Muscle layer of colon (tissue), 2 donors: ENCODE measurements around the gene DOCK3.

ENCODE experiments used
- H3K27ac ChIP-seq: one replicate; pipeline ENCODE4 v1.7.0; 2013; ENCODE audit warnings: low read depth, mild to moderate bottlenecking, low read length, moderate library complexity
- H3K27me3 ChIP-seq, 2 donors: one replicate each; pipeline ENCODE4 v1.7.0; 2013; ENCODE audit warnings: low read length in 2 of 2, mild to moderate bottlenecking in 2 of 2; ENCODE audit not compliant: insufficient read depth in 2 of 2, control insufficient read depth in 1 of 2
- H3K36me3 ChIP-seq: one replicate; pipeline ENCODE4 v1.7.0; 2013; ENCODE audit warnings: mild to moderate bottlenecking, low read length; ENCODE audit not compliant: insufficient read depth
- H3K4me1 ChIP-seq: one replicate; pipeline ENCODE4 v1.7.0; 2013; ENCODE audit warnings: mild to moderate bottlenecking, low read length; ENCODE audit not compliant: insufficient read depth
- H3K4me3 ChIP-seq, 2 donors: one replicate each; pipeline ENCODE4 v1.7.0; 2013; ENCODE audit warnings: low read length in 2 of 2, low read depth in 1 of 2, mild to moderate bottlenecking in 1 of 2, moderate library complexity in 1 of 2
- H3K9ac ChIP-seq: one replicate; pipeline ENCODE4 v1.7.0; 2013; ENCODE audit warnings: low read length
- H3K9me3 ChIP-seq: one replicate; pipeline ENCODE4 v1.7.0; 2013; ENCODE audit warnings: mild to moderate bottlenecking, low read length
- donor health status: abdominal sarcoma.
- donor health status: Adenocarcinoma of cecum.

Gene DOCK3

DNA sequence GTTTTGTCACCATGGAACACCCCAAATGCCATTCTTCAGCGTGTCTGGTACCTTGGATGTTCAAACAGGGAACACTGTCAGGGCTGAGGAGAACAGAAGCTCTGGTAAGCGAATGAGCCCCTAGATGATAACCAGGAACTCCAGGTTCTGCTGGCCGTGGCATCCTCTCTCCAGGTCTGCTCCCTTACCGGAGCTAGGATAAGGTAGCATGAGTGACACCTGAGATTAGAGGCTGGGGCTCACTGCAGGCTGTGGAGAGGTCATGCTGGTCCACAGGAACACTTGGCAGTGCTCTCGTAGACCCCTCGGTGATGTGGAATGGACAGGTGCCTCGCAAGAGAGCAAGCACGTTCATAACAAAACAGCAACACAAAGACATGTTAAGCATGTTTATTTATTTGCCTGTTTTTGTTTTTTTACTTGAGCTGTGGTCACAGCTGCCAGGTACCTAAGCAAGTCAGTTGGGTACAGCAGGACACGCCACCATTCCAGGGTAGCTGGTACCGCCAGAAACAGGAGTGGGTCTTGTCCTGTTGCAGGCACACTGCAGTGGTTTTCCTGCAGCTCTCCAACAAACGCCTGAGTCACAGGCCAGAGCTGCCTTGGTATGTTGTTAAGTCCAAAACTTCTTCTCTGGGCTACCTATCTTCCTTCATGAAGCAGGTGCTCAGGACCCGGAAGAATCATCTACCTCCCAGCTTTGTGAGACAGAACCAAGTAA lies 720.9 kb downstream of the DOCK3 start:
- H3K4me3 ChIP-seq, result no peak overlapping the region
- H3K4me1 ChIP-seq, result peaks cover 32% of the 10 kb centered on the region
- no peak overlapping the region for H3K27ac ChIP-seq
- H3K27me3 ChIP-seq, result no peaks in the 10 kb centered on the region
- H3K36me3 ChIP-seq, result peaks cover 59% of the 10 kb centered on the region
- no peak overlapping the region for H3K9ac ChIP-seq
- no peaks in the 10 kb centered on the region for H3K9me3 ChIP-seq

DNA sequence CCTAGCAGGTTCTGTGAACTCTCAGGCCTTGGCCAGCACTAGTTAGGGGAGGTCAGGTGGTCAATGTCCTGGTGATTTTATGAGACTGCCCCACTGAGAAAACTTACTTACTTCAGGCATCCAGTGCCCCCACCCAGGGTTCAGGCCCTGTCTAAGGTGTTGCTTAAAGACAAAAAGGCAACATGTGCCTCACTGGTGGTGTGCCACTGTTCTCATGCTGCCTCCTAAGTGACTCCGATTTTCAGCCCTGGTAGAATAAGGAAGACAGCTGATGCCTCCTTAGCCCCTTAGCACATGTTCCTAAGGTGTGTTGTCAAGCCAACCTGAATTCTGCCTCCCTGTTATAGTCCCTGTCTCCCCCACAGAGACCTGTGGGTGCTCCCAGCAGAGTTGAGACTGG lies 721.7 kb downstream of the DOCK3 start:
- Histone ChIP-seq H3K9me3 (no peaks in the 10 kb centered on the region), H3K4me3 (no peak overlapping the region), H3K9ac (no peak overlapping the region), H3K36me3 (peaks cover 59% of the 10 kb centered on the region), H3K4me1 (peaks cover 30% of the 10 kb centered on the region), H3K27ac (no peak overlapping the region), H3K27me3 (no peaks in the 10 kb centered on the region)

DNA sequence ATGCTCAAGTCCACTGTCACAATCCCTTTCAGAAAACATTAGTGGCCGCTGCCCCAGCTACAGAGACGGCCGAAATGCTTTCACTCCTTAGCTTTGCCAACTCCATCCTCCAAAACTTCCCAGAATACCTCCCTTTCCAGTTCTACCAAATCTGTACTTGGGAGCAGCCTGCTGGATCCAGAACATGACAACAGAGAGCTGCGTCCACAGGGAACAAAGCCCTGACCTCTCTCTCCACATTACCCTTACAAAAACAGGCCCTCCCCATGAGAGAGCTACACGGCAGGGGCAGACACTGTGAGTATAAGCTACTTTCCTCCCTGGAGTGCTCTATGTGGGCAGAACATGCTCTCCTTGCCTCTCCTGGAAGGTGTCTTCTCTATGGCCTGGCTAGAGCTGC lies 722.7 kb downstream of the DOCK3 start:
- Histone ChIP-seq H3K4me3 (no peak overlapping the region), H3K4me1 (peaks cover 27% of the 10 kb centered on the region), H3K27me3 (no peaks in the 10 kb centered on the region), H3K9me3 (no peaks in the 10 kb centered on the region), H3K36me3 (peaks cover 59% of the 10 kb centered on the region), H3K27ac (no peak overlapping the region), H3K9ac (no peak overlapping the region)

DNA sequence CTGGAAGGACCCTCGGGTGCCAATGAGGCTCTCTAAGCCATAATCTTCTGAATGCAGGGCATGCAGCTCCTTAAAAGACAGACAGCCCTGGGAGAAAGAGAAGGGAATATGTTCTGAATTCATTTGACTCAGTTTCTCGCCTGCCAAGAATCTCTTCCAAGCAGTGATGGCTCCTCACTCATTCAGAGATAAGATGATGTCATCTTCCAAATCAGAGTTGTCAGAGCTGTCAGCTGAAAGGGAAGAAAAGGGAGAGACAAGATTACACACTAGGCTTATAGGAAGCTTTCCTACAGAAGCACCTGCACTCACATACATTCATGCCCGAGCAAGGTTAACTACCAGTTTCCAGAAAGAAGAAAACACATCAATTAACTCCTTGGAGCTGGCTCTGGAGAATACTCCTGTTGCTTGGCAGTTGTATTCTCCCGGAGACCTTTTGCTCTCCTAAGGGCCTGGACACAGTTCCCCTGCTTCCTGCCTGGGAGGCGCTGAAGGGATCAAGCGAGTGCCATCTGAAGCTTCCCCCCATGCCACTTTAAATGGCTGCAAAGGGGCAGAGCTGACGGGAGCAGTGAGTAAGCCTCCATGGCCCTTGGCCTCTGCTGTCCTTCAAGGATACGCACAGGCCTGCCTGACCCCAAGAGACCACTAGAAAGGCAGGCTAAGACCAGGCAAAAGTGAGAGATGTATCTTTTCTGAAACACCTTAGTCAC lies 724.0 kb downstream of the DOCK3 start:
- peaks cover 55% of the 10 kb centered on the region for H3K36me3 ChIP-seq
- no peaks in the 10 kb centered on the region for H3K9me3 ChIP-seq
- H3K9ac ChIP-seq, result no peak overlapping the region
- no peaks in the 10 kb centered on the region for H3K27me3 ChIP-seq
- peaks cover 13% of the 10 kb centered on the region for H3K4me1 ChIP-seq
- no peak overlapping the region for H3K27ac ChIP-seq
- no peak overlapping the region for H3K4me3 ChIP-seq

DNA sequence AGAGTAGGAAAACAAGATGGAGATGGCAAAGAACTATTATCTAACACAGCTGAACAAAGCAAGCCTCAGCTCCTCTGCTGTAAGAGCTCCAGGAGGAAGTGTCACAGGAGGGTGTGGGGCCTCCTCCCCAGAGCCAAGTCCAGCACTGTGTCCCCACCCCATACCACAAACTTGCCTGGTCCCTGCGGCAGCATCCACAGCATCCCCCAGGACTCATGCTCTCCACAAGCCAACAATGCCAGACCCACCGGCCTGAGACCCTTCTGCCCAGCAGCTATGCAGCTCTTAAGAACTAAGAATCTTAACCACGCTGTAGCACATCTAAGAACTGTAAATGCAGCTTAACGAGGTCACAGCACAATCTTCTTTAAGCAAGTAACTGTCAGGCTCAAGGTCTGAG lies 725.4 kb downstream of the DOCK3 start:
- Histone ChIP-seq H3K9me3 (no peaks in the 10 kb centered on the region), H3K27me3 (no peaks in the 10 kb centered on the region), H3K4me1 (no peaks in the 10 kb centered on the region), H3K4me3 (no peak overlapping the region), H3K9ac (no peak overlapping the region), H3K36me3 (peaks cover 41% of the 10 kb centered on the region), H3K27ac (no peak overlapping the region)

- H3K27ac ChIP-seq, result no peak overlapping the region
- no peak overlapping the region for H3K9ac ChIP-seq
- no peaks in the 10 kb centered on the region for H3K27me3 ChIP-seq
- H3K4me1 ChIP-seq, result no peaks in the 10 kb centered on the region
- H3K36me3 ChIP-seq, result peaks cover 25% of the 10 kb centered on the region
- H3K4me3 ChIP-seq, result no peak overlapping the region
- no peaks in the 10 kb centered on the region for H3K9me3 ChIP-seq
Observed at GRCh38 chr3:51401735-51402134, 727.0 kb downstream of the DOCK3 start.

- Histone ChIP-seq H3K9ac (no peak overlapping the region), H3K9me3 (no peaks in the 10 kb centered on the region), H3K27ac (no peak overlapping the region), H3K27me3 (no peaks in the 10 kb centered on the region), H3K36me3 (peaks cover 16% of the 10 kb centered on the region), H3K4me1 (no peaks in the 10 kb centered on the region), H3K4me3 (no peak overlapping the region)
Observed at GRCh38 chr3:51403675-51404074, 728.9 kb downstream of the DOCK3 start.

GRCh38 chr3:51408021-51408420 lies 733.3 kb downstream of the DOCK3 start:
- peaks cover 25% of the 10 kb centered on the region for H3K36me3 ChIP-seq
- H3K4me1 ChIP-seq, result no peaks in the 10 kb centered on the region
- no peaks in the 10 kb centered on the region for H3K9me3 ChIP-seq
- no peak overlapping the region for H3K4me3 ChIP-seq
- no peak overlapping the region for H3K9ac ChIP-seq
- H3K27ac ChIP-seq, result no peak overlapping the region
- no peaks in the 10 kb centered on the region for H3K27me3 ChIP-seq

- peaks cover 24% of the 10 kb centered on the region for H3K36me3 ChIP-seq
- H3K9me3 ChIP-seq, result no peaks in the 10 kb centered on the region
Observed at GRCh38 chr3:51408813-51409212, 734.1 kb downstream of the DOCK3 start.

DNA sequence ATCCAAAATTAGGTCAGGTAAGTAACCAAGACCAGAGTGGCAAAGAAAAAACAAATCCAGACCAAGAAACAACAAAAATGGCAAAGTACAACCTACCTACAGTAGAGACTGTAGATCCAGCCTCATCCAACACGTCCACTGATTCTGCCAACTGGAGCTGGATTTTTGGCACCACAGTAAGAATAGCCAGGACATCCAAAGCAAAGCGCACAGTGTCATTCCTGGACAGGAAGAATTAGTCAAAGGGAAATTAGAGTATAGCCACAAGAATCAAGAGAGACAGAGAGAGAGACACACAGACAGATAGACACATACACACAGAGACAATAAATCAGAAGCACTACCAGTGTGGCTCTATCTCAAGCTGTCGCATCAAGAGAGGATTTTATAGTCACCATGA lies 747.5 kb downstream of the DOCK3 start:
- Histone ChIP-seq H3K27me3 (no peaks in the 10 kb centered on the region), H3K36me3 (peaks cover 39% of the 10 kb centered on the region), H3K9me3 (no peaks in the 10 kb centered on the region), H3K4me1 (no peaks in the 10 kb centered on the region), H3K27ac (no peak overlapping the region), H3K4me3 (no peak overlapping the region), H3K9ac (no peak overlapping the region)

More at GRCh38 chr3:51408813-51409212, 734.1 kb downstream of the DOCK3 start:
- H3K4me1 ChIP-seq, result no peaks in the 10 kb centered on the region
- H3K4me3 ChIP-seq, result no peak overlapping the region
- no peak overlapping the region for H3K27ac ChIP-seq
- no peaks in the 10 kb centered on the region for H3K27me3 ChIP-seq
- H3K9ac ChIP-seq, result no peak overlapping the region

DNA sequence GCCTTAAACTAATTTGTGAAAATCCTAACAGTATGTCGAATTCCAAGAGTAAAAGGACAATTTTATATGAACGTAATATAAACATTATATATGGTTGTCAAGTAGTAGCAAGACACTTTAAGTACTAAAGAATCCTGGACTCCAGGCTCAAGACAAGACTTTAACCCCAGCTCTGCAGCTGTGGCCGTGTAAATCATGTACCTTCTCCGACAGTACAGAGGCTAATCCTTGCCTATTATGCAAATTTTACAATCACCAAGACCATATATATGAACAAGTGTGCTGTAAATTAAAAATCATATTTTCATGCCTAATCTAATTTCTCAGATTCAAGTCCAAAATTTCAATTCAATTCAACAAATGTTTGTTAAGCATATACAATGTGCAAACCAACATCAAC lies 752.2 kb downstream of the DOCK3 start:
- no peaks in the 10 kb centered on the region for H3K9me3 ChIP-seq
- no peak overlapping the region for H3K9ac ChIP-seq
- no peak overlapping the region for H3K4me3 ChIP-seq
- H3K4me1 ChIP-seq, result no peaks in the 10 kb centered on the region
- H3K27ac ChIP-seq, result no peak overlapping the region
- H3K36me3 ChIP-seq, result peaks cover 29% of the 10 kb centered on the region
- no peaks in the 10 kb centered on the region for H3K27me3 ChIP-seq

GRCh38 chr3:51429138-51429537 lies 754.4 kb downstream of the DOCK3 start:
- Histone ChIP-seq H3K4me1 (no peaks in the 10 kb centered on the region), H3K9me3 (no peaks in the 10 kb centered on the region), H3K36me3 (peaks cover 29% of the 10 kb centered on the region), H3K27ac (no peak overlapping the region), H3K9ac (no peak overlapping the region), H3K27me3 (no peaks in the 10 kb centered on the region), H3K4me3 (no peak overlapping the region)
